SK-N-MC (cell line): Measurements from ENCODE around the gene ESR1.

Source experiments
- DNase-seq: peaks from one replicate; pipeline ENCODE4 v3.0.0-alpha.2; 2011; ENCODE audit warnings: low read depth, low spot score
- H3K27ac ChIP-seq: fragments of 200-600 bp; sonication (generic); 2 replicates; pipeline ENCODE4 v1.5.1; 2016; ENCODE audit warnings: mixed run types
- H3K36me3 ChIP-seq: fragments of 200-600 bp; sonication (generic); 2 replicates; pipeline ENCODE4 v1.6.1; 2017; ENCODE audit warnings: antibody characterized with exemption, low read length, mixed read lengths; ENCODE audit not compliant: insufficient read depth
- H3K4me3 ChIP-seq: fragments of 200-600 bp; sonication (generic); 2 replicates; pipeline ENCODE4 v1.5.1; 2016
- H3K9ac ChIP-seq: fragments of 200-600 bp; sonication (generic); 2 replicates; pipeline ENCODE4 v1.8.0; 2017; ENCODE audit warnings: mixed run types, mixed read lengths; ENCODE audit not compliant: insufficient read length
- H3K9me3 ChIP-seq: fragments of 200-600 bp; sonication (generic); 2 replicates; pipeline ENCODE4 v1.6.1; 2017; ENCODE audit warnings: low read depth, mild to moderate bottlenecking, antibody characterized with exemption, low read length, moderate library complexity, mixed read lengths
- EZH2 ChIP-seq: fragments of 200-600 bp; sonication (generic); IDR thresholded peaks from one replicate; pipeline ENCODE4 v1.6.1; 2017; ENCODE audit warnings: antibody characterized with exemption
- FOXP2 ChIP-seq: optimal IDR thresholded peaks from 2 replicates; pipeline ENCODE3; 2011; ENCODE audit warnings: mild to moderate bottlenecking, moderate library complexity; ENCODE audit not compliant: insufficient read depth; ENCODE audit errors: extremely low read length, control extremely low read depth
- POLR2AphosphoS5 ChIP-seq: IDR thresholded peaks from 2 replicates; pipeline ENCODE4 v1.6.1; 2012; ENCODE audit warnings: mild to moderate bottlenecking, low read depth, low read length, borderline replicate concordance

The ESR1 gene

GRCh38 chr6:152093711-152094110, 286.2 kb downstream of the ESR1 start:
- no peak overlapping the region for H3K4me3 ChIP-seq

GRCh38 chr6:152094276-152094675, 286.8 kb downstream of the ESR1 start:
- no peak for DNase-seq
- no peak overlapping the region for H3K4me3 ChIP-seq
- H3K27ac ChIP-seq = no peak overlapping the region
- H3K9me3 ChIP-seq = no peaks in the 10 kb centered on the region
- H3K9ac ChIP-seq = no peak overlapping the region
- TF ChIP-seq FOXP2 = no peak
- TF ChIP-seq EZH2 = no peak
- no peak for TF ChIP-seq POLR2AphosphoS5
- H3K36me3 ChIP-seq = no peaks in the 10 kb centered on the region

More at GRCh38 chr6:152093711-152094110, 286.2 kb downstream of the ESR1 start:
- Histone ChIP-seq H3K27ac (no peak overlapping the region), H3K9ac (no peak overlapping the region), H3K36me3 (no peaks in the 10 kb centered on the region), H3K9me3 (no peaks in the 10 kb centered on the region)
- no peak for DNase-seq
- TF ChIP-seq EZH2 (no peak), POLR2AphosphoS5 (no peak), FOXP2 (no peak)

- Histone ChIP-seq H3K9ac (no peak overlapping the region), H3K36me3 (no peaks in the 10 kb centered on the region), H3K9me3 (no peaks in the 10 kb centered on the region), H3K27ac (no peak overlapping the region), H3K4me3 (no peak overlapping the region)
- TF ChIP-seq FOXP2 (no peak), POLR2AphosphoS5 (no peak), EZH2 (no peak)
- DNase-seq = no peak
Observed at GRCh38 chr6:152094992-152095592, 287.6 kb downstream of the ESR1 start.

- DNase-seq = peak; percentile 48
- Histone ChIP-seq H3K27ac (peak overlapping the region; percentile 53; the same call in 1 of the 2 replicates), H3K9me3 (no peaks in the 10 kb centered on the region), H3K36me3 (no peaks in the 10 kb centered on the region), H3K4me3 (no peak overlapping the region), H3K9ac (no peak overlapping the region)
- no peak for TF ChIP-seq FOXP2
- no peak for TF ChIP-seq EZH2
- no peak for TF ChIP-seq POLR2AphosphoS5
Observed at GRCh38 chr6:152096863-152097496, 289.5 kb downstream of the ESR1 start.

- Histone ChIP-seq H3K9ac (no peak overlapping the region), H3K4me3 (no peak overlapping the region), H3K27ac (no peak overlapping the region), H3K9me3 (no peaks in the 10 kb centered on the region), H3K36me3 (no peaks in the 10 kb centered on the region)
- TF ChIP-seq FOXP2 (no peak), EZH2 (no peak), POLR2AphosphoS5 (no peak)
- no peak for DNase-seq
Observed at GRCh38 chr6:152098683-152099082, 291.2 kb downstream of the ESR1 start.

GRCh38 chr6:152099446-152100182, 292.1 kb downstream of the ESR1 start:
- H3K9ac ChIP-seq = no peak overlapping the region
- no peaks in the 10 kb centered on the region for H3K9me3 ChIP-seq
- H3K36me3 ChIP-seq = no peaks in the 10 kb centered on the region
- TF ChIP-seq FOXP2 (no peak), POLR2AphosphoS5 (no peak)
- DNase-seq = no peak
- no peak overlapping the region for H3K4me3 ChIP-seq
- H3K27ac ChIP-seq = no peak overlapping the region

- no peak overlapping the region for H3K9ac ChIP-seq
- H3K4me3 ChIP-seq = no peak overlapping the region
- TF ChIP-seq EZH2 = no peak
- no peak overlapping the region for H3K27ac ChIP-seq
- H3K36me3 ChIP-seq = no peaks in the 10 kb centered on the region
- no peaks in the 10 kb centered on the region for H3K9me3 ChIP-seq
- no peak for DNase-seq
Observed at GRCh38 chr6:152100183-152100618, 292.7 kb downstream of the ESR1 start.

GRCh38 chr6:152107973-152108372, 300.5 kb downstream of the ESR1 start:
- Histone ChIP-seq H3K4me3 (no peak overlapping the region), H3K36me3 (no peaks in the 10 kb centered on the region), H3K9me3 (no peaks in the 10 kb centered on the region), H3K9ac (no peak overlapping the region), H3K27ac (no peak overlapping the region)
- DNase-seq = no peak
- TF ChIP-seq FOXP2 (no peak), EZH2 (no peak), POLR2AphosphoS5 (no peak)
